SU-DHL-6 (cell line): ENCODE measurements around the gene MAGEA9.
"Not testable (repeated sequence)": the region's sequence is repeated elsewhere in the genome, so short reads cannot be mapped to it uniquely, and the experiment has no call there.

Experiments used
- H2AFZ ChIP-seq: fragments of 200-600 bp; sonication (generic); 2 replicates; pipeline ENCODE4 v1.6.1; 2014; ENCODE audit warnings: low read depth, mild to moderate bottlenecking, moderate library complexity, mixed read lengths, antibody characterized with exemption, low read length; ENCODE audit not compliant: severe bottlenecking
- H3F3A ChIP-seq: fragments of 200-600 bp; shearing (Covaris generic); 2 replicates; pipeline ENCODE4 v1.6.0; 2016; ENCODE audit warnings: antibody characterized with exemption, mild to moderate bottlenecking; ENCODE audit not compliant: insufficient read depth
- H3K27ac ChIP-seq: fragments of 200-600 bp; sonication (generic); 2 replicates; pipeline ENCODE4 v1.5.1; 2016; ENCODE audit warnings: low read depth, mild to moderate bottlenecking, low read length, moderate library complexity, mixed read lengths
- H3K27me3 ChIP-seq: fragments of 200-600 bp; sonication (generic), shearing (Covaris generic); 2 replicates; pipeline ENCODE4 v1.6.0; 2014; ENCODE audit warnings: mild to moderate bottlenecking, low read length
- H3K36me3 ChIP-seq: fragments of 200-600 bp; sonication (generic); 2 replicates; pipeline ENCODE4 v1.6.1; 2014; ENCODE audit warnings: mild to moderate bottlenecking, low read length, mixed read lengths
- H3K4me2 ChIP-seq: fragments of 300-600, 200-600 bp; shearing (Covaris generic), sonication (generic); 2 replicates; pipeline ENCODE4 v1.6.0; 2014; ENCODE audit warnings: low read length, low read depth, mild to moderate bottlenecking; ENCODE audit not compliant: poor library complexity, severe bottlenecking
- H3K4me3 ChIP-seq: fragments of 200-600 bp; sonication (generic); 2 replicates; pipeline ENCODE4 v1.5.1; 2014; ENCODE audit warnings: antibody characterized with exemption, low read length, mild to moderate bottlenecking, mixed read lengths; ENCODE audit not compliant: insufficient read depth, poor library complexity, severe bottlenecking
- H3K79me2 ChIP-seq: fragments of 200-600 bp; sonication (generic); 2 replicates; pipeline ENCODE4 v1.6.1; 2014; ENCODE audit warnings: mild to moderate bottlenecking, low read length, moderate library complexity; ENCODE audit not compliant: insufficient read depth
- H3K9ac ChIP-seq: fragments of 200-600 bp; sonication (generic); 2 replicates; pipeline ENCODE4 v1.7.0; 2014; ENCODE audit warnings: mild to moderate bottlenecking, low read length
- H3K9me2 ChIP-seq: fragments of 200-600 bp; sonication (generic); replicated peaks from 2 replicates; pipeline ENCODE4 v1.6.1; 2014; ENCODE audit warnings: low read length; ENCODE audit not compliant: insufficient read depth
- H3K9me3 ChIP-seq: fragments of 200-600 bp; sonication (generic); 2 replicates; pipeline ENCODE4 v1.6.1; 2014; ENCODE audit warnings: low read length, mixed read lengths; ENCODE audit not compliant: insufficient read depth
- H4K20me1 ChIP-seq: fragments of 200-600 bp; sonication (generic); 2 replicates; pipeline ENCODE4 v1.6.1; 2014; ENCODE audit warnings: low read depth, mild to moderate bottlenecking, antibody characterized with exemption, low read length, moderate library complexity, mixed read lengths
- EZH2phosphoT487 ChIP-seq: fragments of 200-600 bp; sonication (generic), shearing (Covaris generic); conservative IDR thresholded peaks from 2 replicates; pipeline ENCODE4 v1.6.1; 2018; ENCODE audit warnings: mild to moderate bottlenecking, antibody characterized with exemption, low read length, moderate library complexity, mixed read lengths
- TF ChIP-seq, protein P1 (sequence below): fragments of 200-600 bp; sonication (generic); IDR thresholded peaks from one replicate; pipeline ENCODE4 v1.5.1; 2017; ENCODE audit warnings: antibody characterized with exemption, mild to moderate bottlenecking, low read length, moderate library complexity; ENCODE audit not compliant: insufficient read depth, poor library complexity, severe bottlenecking

Gene MAGEA9, protein sequence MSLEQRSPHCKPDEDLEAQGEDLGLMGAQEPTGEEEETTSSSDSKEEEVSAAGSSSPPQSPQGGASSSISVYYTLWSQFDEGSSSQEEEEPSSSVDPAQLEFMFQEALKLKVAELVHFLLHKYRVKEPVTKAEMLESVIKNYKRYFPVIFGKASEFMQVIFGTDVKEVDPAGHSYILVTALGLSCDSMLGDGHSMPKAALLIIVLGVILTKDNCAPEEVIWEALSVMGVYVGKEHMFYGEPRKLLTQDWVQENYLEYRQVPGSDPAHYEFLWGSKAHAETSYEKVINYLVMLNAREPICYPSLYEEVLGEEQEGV

DNA sequence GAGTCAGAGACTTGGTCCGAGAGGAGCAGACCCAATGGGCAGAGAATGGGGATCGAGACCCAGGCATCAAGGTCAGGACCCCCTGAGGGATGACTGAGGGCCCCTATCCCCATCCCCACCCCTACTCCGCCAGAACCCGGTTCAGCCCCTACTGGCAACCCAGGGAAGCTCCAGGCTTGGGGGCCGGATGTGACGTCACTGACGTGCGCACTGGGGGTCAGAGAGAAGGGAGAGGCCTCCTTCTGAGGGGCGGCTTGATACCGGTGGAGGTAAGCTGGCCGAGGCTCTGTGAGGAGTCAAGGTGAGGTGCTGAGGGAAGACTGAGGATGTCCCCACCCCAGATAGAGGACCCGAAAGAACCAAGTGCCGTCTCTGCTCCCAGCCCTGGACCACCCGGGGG is at the start of gene MAGEA9:
MAGEA9 (plus strand) TSS at position 204 of the 400 bp plus-strand sequence. CDS start 4,281 bp downstream, outside the sequence.
- H2AFZ ChIP-seq, H3K27me3 ChIP-seq, H3K36me3 ChIP-seq, H3F3A ChIP-seq, H4K20me1 ChIP-seq, H3K9me3 ChIP-seq, H3K9ac ChIP-seq, H3K9me2 ChIP-seq, H3K4me3 ChIP-seq, H3K4me2 ChIP-seq, H3K79me2 ChIP-seq, H3K27ac ChIP-seq: not testable (repeated sequence)

DNA sequence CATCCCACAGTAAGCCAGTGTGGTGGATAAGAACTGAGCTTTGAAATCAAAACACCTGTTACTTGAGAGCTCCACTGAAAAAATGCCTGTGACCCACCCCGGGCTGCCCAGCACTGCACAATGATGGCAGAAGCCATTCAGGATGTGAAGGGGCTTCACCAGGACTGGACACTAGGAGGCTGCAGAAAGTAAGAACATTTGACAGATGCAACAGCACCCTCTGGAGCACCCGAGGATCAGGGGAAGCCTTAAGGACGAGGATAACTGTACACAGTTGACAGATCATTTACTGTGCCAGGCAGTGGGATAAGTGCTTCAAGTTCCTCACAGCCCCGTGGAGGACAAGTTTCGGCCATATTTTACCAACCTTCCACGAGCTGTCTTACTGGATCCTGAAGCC is 39.5 kb upstream of the MAGEA9 start:
- H3K4me3 ChIP-seq, H4K20me1 ChIP-seq, H3K36me3 ChIP-seq, H3K27me3 ChIP-seq, H2AFZ ChIP-seq, H3K9me3 ChIP-seq, H3K9ac ChIP-seq, H3K27ac ChIP-seq, H3F3A ChIP-seq, H3K79me2 ChIP-seq, H3K9me2 ChIP-seq, H3K4me2 ChIP-seq: not testable (repeated sequence)

DNA sequence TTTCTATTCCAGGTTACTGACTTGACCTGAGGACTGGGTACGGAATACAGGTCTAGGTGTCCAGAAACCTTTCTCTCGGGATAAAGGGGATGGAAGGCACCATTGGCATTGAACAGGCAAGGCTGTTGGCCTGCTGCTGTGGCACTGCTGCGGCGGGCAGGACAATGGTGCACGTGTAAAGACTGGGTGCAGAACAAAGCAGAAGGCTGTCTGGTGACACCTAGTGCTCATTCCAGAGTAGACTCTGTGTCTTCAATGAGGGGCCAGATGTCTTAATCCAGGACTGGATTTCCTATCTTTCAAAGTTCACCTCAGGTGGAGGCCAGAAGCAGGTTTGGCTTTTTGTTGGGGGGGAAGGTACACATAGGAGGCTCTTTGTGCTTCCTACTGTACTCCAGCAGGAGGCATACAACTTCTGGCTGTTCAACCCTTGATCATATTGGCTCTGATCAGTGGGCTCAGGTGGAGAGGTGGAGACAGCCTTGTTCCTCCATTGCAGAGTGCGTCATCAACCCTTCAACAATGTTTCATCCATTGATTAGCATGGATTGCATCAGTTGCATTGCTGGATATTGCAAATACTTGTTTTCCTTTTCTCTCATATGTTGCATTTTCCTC is 35.2 kb upstream of the MAGEA9 start:
- not testable (repeated sequence) for H3K9ac ChIP-seq, H3K36me3 ChIP-seq, H3F3A ChIP-seq, H3K4me2 ChIP-seq, H3K9me2 ChIP-seq, H3K27ac ChIP-seq, H3K9me3 ChIP-seq, H4K20me1 ChIP-seq, H3K79me2 ChIP-seq, H3K4me3 ChIP-seq, H3K27me3 ChIP-seq, H2AFZ ChIP-seq

DNA sequence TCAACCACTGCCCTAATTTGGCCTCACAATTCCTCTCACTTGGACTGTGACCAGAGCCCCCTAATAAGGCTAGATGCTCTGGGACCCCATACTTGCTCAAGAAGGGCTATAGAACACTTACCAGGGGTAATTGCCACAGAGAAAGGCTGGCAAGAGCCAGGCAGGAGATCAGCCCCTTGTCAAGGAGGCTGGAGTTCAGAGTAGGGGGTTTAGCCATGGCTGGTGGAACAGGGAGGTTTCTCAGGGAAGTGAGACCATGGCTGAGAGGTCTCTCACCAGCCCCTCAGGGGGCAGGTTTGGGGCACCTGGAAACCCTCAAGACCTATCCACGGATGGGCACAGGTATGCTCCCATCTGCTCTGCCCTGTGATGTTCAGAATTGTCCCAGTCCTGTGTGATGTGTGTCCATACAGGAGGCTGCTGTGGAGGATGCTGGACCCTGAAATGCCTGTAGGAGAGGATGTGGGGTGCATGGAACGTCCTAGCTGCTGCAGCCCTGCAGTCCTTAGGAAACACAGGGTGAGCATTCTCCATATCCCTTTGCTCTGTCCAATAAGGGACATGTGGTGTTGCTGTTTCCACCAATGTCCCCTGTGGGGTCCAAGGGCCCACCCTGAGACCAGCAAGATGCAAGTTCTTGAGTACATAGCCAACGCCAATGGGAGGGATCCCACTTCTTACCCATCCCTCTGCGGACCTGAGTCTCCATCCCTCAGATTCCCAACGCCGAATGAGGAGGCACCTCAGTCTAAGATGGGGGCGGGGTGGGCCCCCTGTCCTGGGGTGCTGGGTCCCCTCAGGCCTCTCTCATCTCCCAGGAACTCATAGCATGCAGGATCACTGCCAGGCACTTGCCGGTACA is 24.3 kb upstream of the MAGEA9 start:
- TF ChIP-seq, protein P1, sequence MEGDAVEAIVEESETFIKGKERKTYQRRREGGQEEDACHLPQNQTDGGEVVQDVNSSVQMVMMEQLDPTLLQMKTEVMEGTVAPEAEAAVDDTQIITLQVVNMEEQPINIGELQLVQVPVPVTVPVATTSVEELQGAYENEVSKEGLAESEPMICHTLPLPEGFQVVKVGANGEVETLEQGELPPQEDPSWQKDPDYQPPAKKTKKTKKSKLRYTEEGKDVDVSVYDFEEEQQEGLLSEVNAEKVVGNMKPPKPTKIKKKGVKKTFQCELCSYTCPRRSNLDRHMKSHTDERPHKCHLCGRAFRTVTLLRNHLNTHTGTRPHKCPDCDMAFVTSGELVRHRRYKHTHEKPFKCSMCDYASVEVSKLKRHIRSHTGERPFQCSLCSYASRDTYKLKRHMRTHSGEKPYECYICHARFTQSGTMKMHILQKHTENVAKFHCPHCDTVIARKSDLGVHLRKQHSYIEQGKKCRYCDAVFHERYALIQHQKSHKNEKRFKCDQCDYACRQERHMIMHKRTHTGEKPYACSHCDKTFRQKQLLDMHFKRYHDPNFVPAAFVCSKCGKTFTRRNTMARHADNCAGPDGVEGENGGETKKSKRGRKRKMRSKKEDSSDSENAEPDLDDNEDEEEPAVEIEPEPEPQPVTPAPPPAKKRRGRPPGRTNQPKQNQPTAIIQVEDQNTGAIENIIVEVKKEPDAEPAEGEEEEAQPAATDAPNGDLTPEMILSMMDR: no peak
- TF ChIP-seq EZH2phosphoT487: no peak
- no peaks in the 10 kb centered on the region for H3F3A ChIP-seq
- H3K4me3 ChIP-seq: no peak overlapping the region
- H3K27me3 ChIP-seq: no peaks in the 10 kb centered on the region
- no peaks in the 10 kb centered on the region for H3K9me2 ChIP-seq
- H3K4me2 ChIP-seq: no peak overlapping the region
- no peak overlapping the region for H2AFZ ChIP-seq
- H4K20me1 ChIP-seq: no peaks in the 10 kb centered on the region
- H3K9me3 ChIP-seq: no peaks in the 10 kb centered on the region
- H3K27ac ChIP-seq: no peak overlapping the region
- no peaks in the 10 kb centered on the region for H3K36me3 ChIP-seq
- H3K9ac ChIP-seq: no peak overlapping the region
- no peaks in the 10 kb centered on the region for H3K79me2 ChIP-seq
